HG03575 (cell line): ENCODE results near the gene CEP290.

Source experiments
- ATAC-seq: cut with Tn5 transposase; IDR thresholded peaks from one replicate; pipeline ENCODE4 v1.9.1; 2021; ENCODE audit not compliant: unreplicated experiment, insufficient number of reproducible peaks, low FRiP score; ENCODE audit errors: extremely low read depth

CEP290 gene, protein sequence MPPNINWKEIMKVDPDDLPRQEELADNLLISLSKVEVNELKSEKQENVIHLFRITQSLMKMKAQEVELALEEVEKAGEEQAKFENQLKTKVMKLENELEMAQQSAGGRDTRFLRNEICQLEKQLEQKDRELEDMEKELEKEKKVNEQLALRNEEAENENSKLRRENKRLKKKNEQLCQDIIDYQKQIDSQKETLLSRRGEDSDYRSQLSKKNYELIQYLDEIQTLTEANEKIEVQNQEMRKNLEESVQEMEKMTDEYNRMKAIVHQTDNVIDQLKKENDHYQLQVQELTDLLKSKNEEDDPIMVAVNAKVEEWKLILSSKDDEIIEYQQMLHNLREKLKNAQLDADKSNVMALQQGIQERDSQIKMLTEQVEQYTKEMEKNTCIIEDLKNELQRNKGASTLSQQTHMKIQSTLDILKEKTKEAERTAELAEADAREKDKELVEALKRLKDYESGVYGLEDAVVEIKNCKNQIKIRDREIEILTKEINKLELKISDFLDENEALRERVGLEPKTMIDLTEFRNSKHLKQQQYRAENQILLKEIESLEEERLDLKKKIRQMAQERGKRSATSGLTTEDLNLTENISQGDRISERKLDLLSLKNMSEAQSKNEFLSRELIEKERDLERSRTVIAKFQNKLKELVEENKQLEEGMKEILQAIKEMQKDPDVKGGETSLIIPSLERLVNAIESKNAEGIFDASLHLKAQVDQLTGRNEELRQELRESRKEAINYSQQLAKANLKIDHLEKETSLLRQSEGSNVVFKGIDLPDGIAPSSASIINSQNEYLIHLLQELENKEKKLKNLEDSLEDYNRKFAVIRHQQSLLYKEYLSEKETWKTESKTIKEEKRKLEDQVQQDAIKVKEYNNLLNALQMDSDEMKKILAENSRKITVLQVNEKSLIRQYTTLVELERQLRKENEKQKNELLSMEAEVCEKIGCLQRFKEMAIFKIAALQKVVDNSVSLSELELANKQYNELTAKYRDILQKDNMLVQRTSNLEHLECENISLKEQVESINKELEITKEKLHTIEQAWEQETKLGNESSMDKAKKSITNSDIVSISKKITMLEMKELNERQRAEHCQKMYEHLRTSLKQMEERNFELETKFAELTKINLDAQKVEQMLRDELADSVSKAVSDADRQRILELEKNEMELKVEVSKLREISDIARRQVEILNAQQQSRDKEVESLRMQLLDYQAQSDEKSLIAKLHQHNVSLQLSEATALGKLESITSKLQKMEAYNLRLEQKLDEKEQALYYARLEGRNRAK (N-terminal part only)

GRCh38 chr12:88141774-88142609 lies at the start of gene CEP290, which contains the start of gene TMTC3:
CEP290 (minus strand) TSS chr12:88142088; CDS start chr12:88141307, 781 bp downstream.
TMTC3 (plus strand) TSS chr12:88142307; CDS start chr12:88148316, 6,009 bp downstream.
- peak; percentile 93 for ATAC-seq

DNA sequence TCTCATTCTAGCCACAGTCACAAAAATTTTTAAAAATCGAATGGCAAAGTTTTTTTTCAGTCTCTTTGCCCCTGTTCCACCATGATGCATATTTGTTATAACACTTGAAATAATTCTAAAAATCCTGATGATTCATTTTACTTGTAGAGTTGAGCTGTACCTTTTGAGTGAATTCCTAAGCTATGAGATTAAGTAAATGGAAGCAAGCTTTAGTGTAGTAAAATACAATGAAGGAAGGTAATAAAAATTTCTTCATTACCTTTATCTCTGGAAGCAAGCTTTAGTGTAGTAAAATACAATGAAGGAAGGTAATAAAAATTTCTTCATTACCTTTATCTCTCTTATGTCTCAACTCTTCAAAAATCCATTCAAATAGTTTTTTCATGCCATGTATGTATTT lies 46.3 kb upstream of the CEP290 start:
- no peak for ATAC-seq

- ATAC-seq = no peak
These were observed 45.7 kb upstream of the CEP290 start for GRCh38 chr12:88187571-88187970.

- peak; percentile 76 for ATAC-seq
These were observed 44.1 kb upstream of the CEP290 start for GRCh38 chr12:88185988-88186387.

- ATAC-seq = no peak
These were observed 43.4 kb upstream of the CEP290 start for GRCh38 chr12:88185279-88185678.

DNA sequence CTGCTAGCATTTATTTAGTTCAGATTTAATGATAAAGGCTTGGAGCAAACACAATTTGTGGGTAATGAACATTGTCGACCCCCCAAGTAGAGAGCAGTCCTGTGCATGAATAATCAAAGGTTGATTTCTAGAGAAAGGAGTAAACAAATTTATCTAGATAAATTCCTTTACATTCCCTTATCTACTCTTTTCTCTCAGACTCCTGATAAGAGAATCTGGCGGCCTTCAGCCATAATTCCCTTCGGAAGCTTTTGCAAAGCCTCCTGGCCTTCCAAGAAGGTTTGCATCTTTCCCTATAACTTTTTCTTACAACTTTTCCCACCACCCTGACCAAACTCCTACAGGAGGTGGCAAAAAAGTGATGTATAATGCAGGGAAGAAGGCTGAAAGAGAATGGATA lies 42.3 kb upstream of the CEP290 start:
- ATAC-seq = no peak

GRCh38 chr12:88182416-88182815 lies 40.5 kb upstream of the CEP290 start:
- ATAC-seq = no peak

DNA sequence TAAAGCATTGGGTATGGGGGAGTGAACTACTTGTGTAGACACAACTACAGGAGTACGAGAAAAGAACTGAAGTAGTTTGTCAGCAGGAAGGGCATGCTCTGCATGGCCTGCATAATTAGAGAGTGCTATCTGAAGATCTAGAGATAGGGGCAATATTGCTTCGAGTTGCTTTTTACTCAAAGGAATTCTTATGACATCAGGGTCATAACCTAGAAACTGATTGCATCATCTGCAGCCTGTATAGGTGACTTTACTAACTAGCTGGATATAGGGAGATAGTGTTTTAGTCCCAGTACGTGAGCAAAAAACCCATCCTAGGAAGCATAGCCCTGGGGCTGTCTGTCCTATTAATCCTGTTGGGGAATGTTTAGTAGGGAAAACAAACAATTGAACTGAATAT lies 40.0 kb upstream of the CEP290 start:
- ATAC-seq = no peak

GRCh38 chr12:88179436-88180014 lies 37.6 kb upstream of the CEP290 start:
- no peak for ATAC-seq

GRCh38 chr12:88175544-88175943 lies 33.7 kb upstream of the CEP290 start:
- no peak for ATAC-seq

DNA sequence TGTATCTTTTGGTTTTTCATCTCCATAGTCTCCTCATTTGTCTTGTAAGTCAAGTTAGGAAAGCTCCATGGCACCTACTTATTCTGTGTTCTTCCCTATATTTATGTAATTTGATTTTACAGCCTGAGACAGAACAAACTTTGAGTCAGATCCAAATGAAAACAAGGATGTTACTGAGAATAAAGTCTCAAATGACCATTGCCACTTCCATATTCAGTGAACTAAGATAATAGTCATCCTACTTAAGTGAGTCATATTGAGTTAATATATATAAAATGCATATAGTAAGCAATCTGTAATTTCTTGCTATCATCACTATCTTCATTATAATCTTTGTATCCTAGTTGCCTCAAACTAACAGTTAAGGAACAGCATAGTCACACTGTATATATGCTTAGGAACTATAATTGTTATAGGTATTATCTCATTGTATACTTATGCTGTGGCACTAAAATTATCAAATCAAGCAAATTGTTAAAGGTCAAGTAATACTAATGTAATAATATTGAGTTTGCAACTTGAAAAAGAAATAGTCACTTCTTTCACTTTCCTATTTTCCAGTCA lies 31.0 kb upstream of the CEP290 start:
- ATAC-seq = no peak

- ATAC-seq = no peak
These were observed 25.5 kb upstream of the CEP290 start for GRCh38 chr12:88167384-88167783.

DNA sequence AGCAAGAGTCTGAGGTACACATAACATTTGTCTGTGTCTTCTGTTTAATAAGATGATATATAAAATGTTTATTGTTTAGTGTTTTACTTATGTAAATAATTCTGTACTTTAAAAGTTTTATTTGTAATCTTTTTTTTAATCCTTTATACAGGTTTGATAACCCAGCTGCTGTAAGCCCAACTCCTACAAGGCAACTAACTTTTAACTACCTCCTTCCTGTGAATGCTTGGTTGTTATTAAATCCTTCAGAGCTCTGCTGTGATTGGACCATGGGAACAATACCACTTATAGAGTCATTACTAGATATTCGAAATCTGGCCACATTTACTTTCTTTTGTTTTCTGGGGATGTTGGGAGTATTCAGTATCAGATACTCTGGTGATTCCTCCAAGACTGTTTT lies 24.3 kb upstream of the CEP290 start:
- ATAC-seq = no peak

GRCh38 chr12:88163371-88163770 lies 21.5 kb upstream of the CEP290 start:
- ATAC-seq = no peak

- ATAC-seq = no peak
These were observed 14.3 kb upstream of the CEP290 start for GRCh38 chr12:88156075-88156654.

- no peak for ATAC-seq
These were observed 12.1 kb upstream of the CEP290 start for GRCh38 chr12:88153959-88154358.

DNA sequence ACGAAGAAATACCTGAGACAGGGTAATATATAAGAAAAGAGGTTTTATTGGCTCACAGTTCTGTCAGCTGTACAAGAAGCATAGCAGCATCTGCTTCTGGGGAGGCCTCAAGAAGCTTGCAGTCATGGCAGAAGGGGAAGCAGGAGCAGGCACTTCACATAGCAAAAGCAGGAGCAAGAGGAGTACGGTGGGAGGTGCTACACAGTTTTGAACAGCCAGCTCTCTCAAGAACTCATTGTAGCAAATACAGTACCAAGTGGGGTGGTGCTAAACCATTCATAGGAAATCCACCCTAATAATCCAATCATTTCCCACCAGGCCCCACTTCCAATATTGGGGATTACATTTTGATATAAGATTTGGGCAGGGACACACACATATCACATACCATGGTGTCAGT lies 8.2 kb upstream of the CEP290 start:
- no peak for ATAC-seq
